Neural cell (in vitro differentiated cells): ENCODE data around the gene NOX4. TPM values are rescaled to one million over a fixed set of nuclear protein-coding genes. Genes with fewer than 3 reads are reported as not detected.
"Not testable (repeated sequence)": the region's sequence is repeated elsewhere in the genome, so short reads cannot be mapped to it uniquely, and the experiment has no call there.

Experiments used
- H2AFZ ChIP-seq: fragments of 200-600, 300-800 bp; sonication (generic), shearing (Covaris generic); 2 replicates; pipeline ENCODE4 v1.6.0; 2014; ENCODE audit warnings: low read depth, mild to moderate bottlenecking, antibody characterized with exemption, low read length, moderate library complexity
- H3F3A ChIP-seq: fragments of 200-600 bp; shearing (Covaris generic); 2 replicates; pipeline ENCODE4 v1.6.1; 2016; ENCODE audit warnings: mild to moderate bottlenecking, moderate library complexity, mixed read lengths, antibody characterized with exemption, low read length; ENCODE audit not compliant: insufficient read depth, poor library complexity, severe bottlenecking
- H3K27ac ChIP-seq: fragments of 200-600, 300-800 bp; sonication (generic), shearing (Covaris generic); 2 replicates; pipeline ENCODE4 v1.5.1; 2014; ENCODE audit warnings: mild to moderate bottlenecking, low read length, moderate library complexity
- H3K27me3 ChIP-seq: fragments of 300-800, 200-600 bp; sonication (generic), shearing (Covaris generic); 2 replicates; pipeline ENCODE4 v1.6.0; 2014; ENCODE audit warnings: mild to moderate bottlenecking, low read depth, low read length, moderate library complexity; ENCODE audit not compliant: insufficient read depth
- H3K36me3 ChIP-seq: fragments of 300-800, 200-600 bp; sonication (generic), shearing (Covaris generic); 2 replicates; pipeline ENCODE4 v1.5.1; 2014; ENCODE audit warnings: mild to moderate bottlenecking, antibody characterized with exemption, low read length, moderate library complexity; ENCODE audit not compliant: insufficient read depth
- H3K4me2 ChIP-seq: fragments of 300-800, 200-600 bp; sonication (generic), shearing (Covaris generic); 2 replicates; pipeline ENCODE4 v1.6.0; 2014; ENCODE audit warnings: mild to moderate bottlenecking, low read length
- H3K4me3 ChIP-seq: fragments of 300-800, 200-600 bp; sonication (generic), shearing (Covaris generic); 2 replicates; pipeline ENCODE4 v1.5.1; 2014; ENCODE audit warnings: mild to moderate bottlenecking, low read length, moderate library complexity
- H3K79me2 ChIP-seq: fragments of 200-600 bp; shearing (Covaris generic); replicated peaks from 2 replicates; pipeline ENCODE4 v1.6.0; 2014; ENCODE audit warnings: mild to moderate bottlenecking, low read length, moderate library complexity; ENCODE audit not compliant: insufficient read depth
- H3K9ac ChIP-seq: fragments of 300-800, 200-600 bp; sonication (generic), shearing (Covaris generic); 2 replicates; pipeline ENCODE4 v1.6.1; 2016; ENCODE audit warnings: mild to moderate bottlenecking, low read length, mixed read lengths
- H3K9me2 ChIP-seq: fragments of 200-600 bp; shearing (Covaris generic); 2 replicates; pipeline ENCODE4 v1.6.1; 2016; ENCODE audit warnings: mild to moderate bottlenecking, low read length, mixed read lengths; ENCODE audit not compliant: insufficient read depth
- H3K9me3 ChIP-seq: fragments of 200-600, 300-800 bp; sonication (generic), shearing (Covaris generic); 2 replicates; pipeline ENCODE4 v1.6.1; 2016; ENCODE audit warnings: mild to moderate bottlenecking, mixed run types, low read length, moderate library complexity, mixed read lengths
- H4K20me1 ChIP-seq: fragments of 200-600 bp; shearing (Covaris generic); 2 replicates; pipeline ENCODE4 v1.6.1; 2016; ENCODE audit warnings: mild to moderate bottlenecking, mixed run types; ENCODE audit not compliant: insufficient read depth
- CTCF ChIP-seq: fragments of 450-650 bp; IDR thresholded peaks from 2 replicates; pipeline ENCODE4 v1.5.1; 2014; ENCODE audit warnings: antibody characterized with exemption, mild to moderate bottlenecking, moderate library complexity; ENCODE audit not compliant: poor library complexity, severe bottlenecking
- EP300 ChIP-seq: fragments of 450-650 bp; conservative IDR thresholded peaks from 2 replicates; pipeline ENCODE4 v1.6.1; 2014; ENCODE audit warnings: antibody characterized with exemption, mild to moderate bottlenecking, moderate library complexity; ENCODE audit not compliant: poor library complexity, severe bottlenecking
- EZH2 ChIP-seq: fragments of 200-600, 300-800 bp; shearing (Covaris generic), sonication (generic); IDR thresholded peaks from 2 replicates; pipeline ENCODE4 v1.6.1; 2014; ENCODE audit warnings: antibody characterized with exemption, low read length, borderline replicate concordance, mild to moderate bottlenecking; ENCODE audit not compliant: insufficient read depth, poor library complexity, severe bottlenecking
- MXI1 ChIP-seq: fragments of 450-650 bp; conservative IDR thresholded peaks from 2 replicates; pipeline ENCODE4 v1.6.1; 2014; ENCODE audit warnings: antibody characterized with exemption, mild to moderate bottlenecking; ENCODE audit not compliant: poor library complexity, severe bottlenecking
- POLR2AphosphoS5 ChIP-seq: IDR thresholded peaks from 2 replicates; pipeline ENCODE4 v1.6.1; 2012
- RAD21 ChIP-seq: fragments of 450-650 bp; conservative IDR thresholded peaks from 2 replicates; pipeline ENCODE4 v1.6.1; 2014; ENCODE audit warnings: antibody characterized with exemption, mild to moderate bottlenecking, moderate library complexity
- REST ChIP-seq: IDR thresholded peaks from 2 replicates; pipeline ENCODE4 v1.6.1; 2012; ENCODE audit warnings: borderline replicate concordance
- SMC3 ChIP-seq: fragments of 450-650 bp; conservative IDR thresholded peaks from 2 replicates; pipeline ENCODE4 v1.6.1; 2014; ENCODE audit warnings: antibody characterized with exemption, mild to moderate bottlenecking, moderate library complexity; ENCODE audit not compliant: poor library complexity
- TAF1 ChIP-seq: IDR thresholded peaks from 2 replicates; pipeline ENCODE4 v1.6.1; 2012; ENCODE audit warnings: low read depth
- polyA plus RNA-seq: library from polyadenylated mRNA; depleted of rRNA; stranded (reverse); fragments of >200 nt; gene quantifications from 2 replicates; pipeline ENCODE4 v1.2.3, GENCODE V29; 2014

The NOX4 gene
- polyA plus RNA-seq, 1 donor from 2014 or later, result 0.71 TPM

- H3K27me3 ChIP-seq, result no peaks in the 10 kb centered on the region
- H3K4me3 ChIP-seq, result no peak overlapping the region
- H3K9ac ChIP-seq, result no peak overlapping the region
- H4K20me1 ChIP-seq, result no peaks in the 10 kb centered on the region
- H2AFZ ChIP-seq, result no peak overlapping the region
- H3F3A ChIP-seq, result no peaks in the 10 kb centered on the region
- H3K79me2 ChIP-seq, result no peaks in the 10 kb centered on the region
- H3K9me2 ChIP-seq, result no peaks in the 10 kb centered on the region
- H3K9me3 ChIP-seq, result no peaks in the 10 kb centered on the region
- no peaks in the 10 kb centered on the region for H3K36me3 ChIP-seq
- TF ChIP-seq EP300 (no peak), TAF1 (no peak), RAD21 (no peak), SMC3 (no peak), MXI1 (no peak), EZH2 (no peak), POLR2AphosphoS5 (no peak), REST (no peak), CTCF (no peak)
- no peak overlapping the region for H3K4me2 ChIP-seq
- H3K27ac ChIP-seq, result no peak overlapping the region
Observed at GRCh38 chr11:89433278-89433677, 57.9 kb downstream of the NOX4 start.

- H3F3A ChIP-seq, H2AFZ ChIP-seq, H3K9ac ChIP-seq, H3K79me2 ChIP-seq, H3K9me3 ChIP-seq, H3K4me2 ChIP-seq, H3K36me3 ChIP-seq, H3K9me2 ChIP-seq, H3K27me3 ChIP-seq, H4K20me1 ChIP-seq, H3K27ac ChIP-seq, H3K4me3 ChIP-seq: not testable (repeated sequence)
Observed at GRCh38 chr11:89432182-89432581, 59.0 kb downstream of the NOX4 start.

- not testable (repeated sequence) for H3K4me2 ChIP-seq, H2AFZ ChIP-seq, H3K9ac ChIP-seq, H3K79me2 ChIP-seq, H3K9me3 ChIP-seq, H3K36me3 ChIP-seq, H4K20me1 ChIP-seq, H3K4me3 ChIP-seq, H3K27me3 ChIP-seq, H3K9me2 ChIP-seq, H3F3A ChIP-seq, H3K27ac ChIP-seq
Observed at GRCh38 chr11:89426501-89426900, 64.7 kb downstream of the NOX4 start.
